Measurements from ENCODE around the gene NEDD4L.

Gene NEDD4L

GRCh38 chr18:58212274-58212673 lies 168.2 kb downstream of the NEDD4L start:
- no peak overlapping the region for H4K91ac ChIP-seq (ENCODE audit: low read depth, low read length, poor library complexity)
- H3K4me1 ChIP-seq (ENCODE audit: control insufficient read depth in 2 of 2, insufficient read depth in 1 of 2, low read depth in 1 of 2, low read length in 2 of 2): peaks cover 7 to 11% of the 10 kb centered on the region in 2 donors
- H3K18ac ChIP-seq (ENCODE audit: low read length): no peak overlapping the region
- H3K79me1 ChIP-seq (ENCODE audit: low read depth, low read length): no peaks in the 10 kb centered on the region
- H2BK120ac ChIP-seq (ENCODE audit: low read depth, low read length): no peak overlapping the region
- no peak overlapping the region for H3K23ac ChIP-seq (ENCODE audit: low read depth, low read length, poor library complexity)
- no peak overlapping the region for H2BK12ac ChIP-seq (ENCODE audit: low read length)
- H3K36me3 ChIP-seq (replicated peaks in 1 of 2; ENCODE audit: control insufficient read depth in 2 of 2, insufficient read depth in 2 of 2, low read length in 2 of 2): no peaks in the 10 kb centered on the region
- H2BK15ac ChIP-seq (ENCODE audit: low read length): no peak overlapping the region
- no peak overlapping the region for H3K9ac ChIP-seq (ENCODE audit: low read depth, low read length, poor library complexity)
- no peak overlapping the region for H3K4me3 ChIP-seq (ENCODE audit: low read length in 2 of 2)
- H4K8ac ChIP-seq (ENCODE audit: low read depth, low read length): no peak overlapping the region
- no CpG with 5 or more reads among the region's 8 CpGs for WGBS, 2 donors (ENCODE audit: extremely low coverage in 2 of 2, insufficient read length in 2 of 2, insufficient replicate concordance in 1 of 2)
- no peak overlapping the region for H3K4me2 ChIP-seq (ENCODE audit: insufficient read depth, low read length, poor library complexity, severe bottlenecking)
- H2BK5ac ChIP-seq (ENCODE audit: low read length): no peak overlapping the region
- no peak for DNase-seq (ENCODE audit: low spot score)
- no peak overlapping the region for H2AK5ac ChIP-seq (ENCODE audit: low read depth, low read length)
- no peak overlapping the region for H3K4ac ChIP-seq (ENCODE audit: low read length)
- H3K14ac ChIP-seq (ENCODE audit: low read length): no peak overlapping the region
- H3K9me3 ChIP-seq (replicated peaks in 1 of 2; ENCODE audit: control insufficient read depth in 2 of 2, insufficient read depth in 1 of 2, low read depth in 1 of 2, low read length in 2 of 2): no peaks in the 10 kb centered on the region
- H3K27ac ChIP-seq (replicated peaks; ENCODE audit: low read length): no peak overlapping the region
- no peaks in the 10 kb centered on the region for H3K27me3 ChIP-seq (ENCODE audit: control insufficient read depth in 3 of 3, insufficient read depth in 3 of 3, low read depth in 1 of 3, low read length in 3 of 3)
- H2AFZ ChIP-seq (ENCODE audit: low read length): no peak overlapping the region

- no peak overlapping the region for H4K8ac ChIP-seq (ENCODE audit: low read depth, low read length)
- H3K27me3 ChIP-seq (ENCODE audit: control insufficient read depth in 3 of 3, insufficient read depth in 3 of 3, low read depth in 1 of 3, low read length in 3 of 3): no peaks in the 10 kb centered on the region
- no peaks in the 10 kb centered on the region for H3K79me1 ChIP-seq (ENCODE audit: low read depth, low read length)
- H3K9ac ChIP-seq (ENCODE audit: low read depth, low read length, poor library complexity): no peak overlapping the region
- H2AFZ ChIP-seq (ENCODE audit: low read length): no peak overlapping the region
- no peak overlapping the region for H3K27ac ChIP-seq (replicated peaks; ENCODE audit: low read length)
- H3K4me1 ChIP-seq (ENCODE audit: control insufficient read depth in 2 of 2, insufficient read depth in 1 of 2, low read depth in 1 of 2, low read length in 2 of 2): peaks cover 7 to 11% of the 10 kb centered on the region in 2 donors
- no peak overlapping the region for H2BK15ac ChIP-seq (ENCODE audit: low read length)
- no peak for DNase-seq (ENCODE audit: low spot score)
- WGBS, 2 donors (ENCODE audit: extremely low coverage in 2 of 2, insufficient read length in 2 of 2, insufficient replicate concordance in 1 of 2): no CpG with 5 or more reads among the region's 2 CpGs
- no peak overlapping the region for H3K4me3 ChIP-seq (ENCODE audit: low read length in 2 of 2)
- no peaks in the 10 kb centered on the region for H3K9me3 ChIP-seq (replicated peaks in 1 of 2; ENCODE audit: control insufficient read depth in 2 of 2, insufficient read depth in 1 of 2, low read depth in 1 of 2, low read length in 2 of 2)
- H3K23ac ChIP-seq (ENCODE audit: low read depth, low read length, poor library complexity): no peak overlapping the region
- H3K36me3 ChIP-seq (replicated peaks in 1 of 2; ENCODE audit: control insufficient read depth in 2 of 2, insufficient read depth in 2 of 2, low read length in 2 of 2): no peaks in the 10 kb centered on the region
- H3K14ac ChIP-seq (ENCODE audit: low read length): no peak overlapping the region
- H3K4ac ChIP-seq (ENCODE audit: low read length): no peak overlapping the region
- no peak overlapping the region for H2BK12ac ChIP-seq (ENCODE audit: low read length)
- no peak overlapping the region for H2AK5ac ChIP-seq (ENCODE audit: low read depth, low read length)
- H3K4me2 ChIP-seq (ENCODE audit: insufficient read depth, low read length, poor library complexity, severe bottlenecking): no peak overlapping the region
- H2BK120ac ChIP-seq (ENCODE audit: low read depth, low read length): no peak overlapping the region
- no peak overlapping the region for H3K18ac ChIP-seq (ENCODE audit: low read length)
- H4K91ac ChIP-seq (ENCODE audit: low read depth, low read length, poor library complexity): no peak overlapping the region
- no peak overlapping the region for H2BK5ac ChIP-seq (ENCODE audit: low read length)
Measured at GRCh38 chr18:58213440-58213839, 169.4 kb downstream of the NEDD4L start.

DNA sequence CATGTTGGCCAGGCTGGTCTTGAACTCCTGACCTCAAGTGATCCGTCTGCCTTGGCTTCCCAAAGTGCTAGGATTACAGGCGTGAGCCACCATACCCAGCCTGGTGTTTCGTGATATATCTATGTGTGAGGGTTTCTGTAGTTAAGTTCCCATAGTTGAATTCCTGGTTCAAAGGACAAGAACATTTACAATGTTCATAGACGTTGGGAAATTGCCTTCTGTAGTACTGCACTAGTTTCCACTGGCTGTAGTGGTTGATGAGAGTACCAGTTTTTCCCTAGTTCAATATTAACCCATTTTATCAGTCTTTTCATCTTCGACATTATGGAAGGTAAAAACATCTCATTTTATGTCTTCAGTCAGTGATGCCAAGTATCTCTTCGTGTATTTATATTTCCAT lies 171.0 kb downstream of the NEDD4L start:
- H2AK5ac ChIP-seq (ENCODE audit: low read depth, low read length): no peak overlapping the region
- no peak overlapping the region for H3K4me3 ChIP-seq (ENCODE audit: low read length in 2 of 2)
- H3K9ac ChIP-seq (ENCODE audit: low read depth, low read length, poor library complexity): no peak overlapping the region
- no peaks in the 10 kb centered on the region for H3K9me3 ChIP-seq (replicated peaks in 1 of 2; ENCODE audit: control insufficient read depth in 2 of 2, insufficient read depth in 1 of 2, low read depth in 1 of 2, low read length in 2 of 2)
- H3K23ac ChIP-seq (ENCODE audit: low read depth, low read length, poor library complexity): no peak overlapping the region
- H3K4me1 ChIP-seq (ENCODE audit: control insufficient read depth in 2 of 2, insufficient read depth in 1 of 2, low read depth in 1 of 2, low read length in 2 of 2): peaks cover 7% of the 10 kb centered on the region in 2 donors
- no peaks in the 10 kb centered on the region for H3K36me3 ChIP-seq (replicated peaks in 1 of 2; ENCODE audit: control insufficient read depth in 2 of 2, insufficient read depth in 2 of 2, low read length in 2 of 2)
- no peak overlapping the region for H2AFZ ChIP-seq (ENCODE audit: low read length)
- no peak overlapping the region for H3K4ac ChIP-seq (ENCODE audit: low read length)
- H3K27me3 ChIP-seq (ENCODE audit: control insufficient read depth in 3 of 3, insufficient read depth in 3 of 3, low read depth in 1 of 3, low read length in 3 of 3): no peaks in the 10 kb centered on the region
- no CpG with 5 or more reads among the region's 6 CpGs for WGBS, 2 donors (ENCODE audit: extremely low coverage in 2 of 2, insufficient read length in 2 of 2, insufficient replicate concordance in 1 of 2)
- H3K4me2 ChIP-seq (ENCODE audit: insufficient read depth, low read length, poor library complexity, severe bottlenecking): no peak overlapping the region
- H2BK120ac ChIP-seq (ENCODE audit: low read depth, low read length): no peak overlapping the region
- H3K27ac ChIP-seq (replicated peaks; ENCODE audit: low read length): no peak overlapping the region
- H3K14ac ChIP-seq (ENCODE audit: low read length): no peak overlapping the region
- H4K8ac ChIP-seq (ENCODE audit: low read depth, low read length): no peak overlapping the region
- no peak overlapping the region for H2BK15ac ChIP-seq (ENCODE audit: low read length)
- no peak overlapping the region for H2BK12ac ChIP-seq (ENCODE audit: low read length)
- H4K91ac ChIP-seq (ENCODE audit: low read depth, low read length, poor library complexity): no peak overlapping the region
- H3K79me1 ChIP-seq (ENCODE audit: low read depth, low read length): no peaks in the 10 kb centered on the region
- H2BK5ac ChIP-seq (ENCODE audit: low read length): no peak overlapping the region
- H3K18ac ChIP-seq (ENCODE audit: low read length): no peak overlapping the region
- DNase-seq (ENCODE audit: low spot score): no peak

GRCh38 chr18:58216071-58216481 lies 172.1 kb downstream of the NEDD4L start:
- no peak overlapping the region for H3K27ac ChIP-seq (replicated peaks; ENCODE audit: low read length)
- no peak overlapping the region for H3K23ac ChIP-seq (ENCODE audit: low read depth, low read length, poor library complexity)
- no peak overlapping the region for H3K14ac ChIP-seq (ENCODE audit: low read length)
- no peak overlapping the region for H3K9ac ChIP-seq (ENCODE audit: low read depth, low read length, poor library complexity)
- no peak overlapping the region for H3K4me2 ChIP-seq (ENCODE audit: insufficient read depth, low read length, poor library complexity, severe bottlenecking)
- H2AFZ ChIP-seq (ENCODE audit: low read length): no peak overlapping the region
- no peak overlapping the region for H2BK120ac ChIP-seq (ENCODE audit: low read depth, low read length)
- peaks cover 7% of the 10 kb centered on the region in 2 donors for H3K4me1 ChIP-seq (ENCODE audit: control insufficient read depth in 2 of 2, insufficient read depth in 1 of 2, low read depth in 1 of 2, low read length in 2 of 2)
- no peak overlapping the region for H2BK5ac ChIP-seq (ENCODE audit: low read length)
- no peak overlapping the region for H3K4ac ChIP-seq (ENCODE audit: low read length)
- H2AK5ac ChIP-seq (ENCODE audit: low read depth, low read length): no peak overlapping the region
- H3K36me3 ChIP-seq (replicated peaks in 1 of 2; ENCODE audit: control insufficient read depth in 2 of 2, insufficient read depth in 2 of 2, low read length in 2 of 2): no peaks in the 10 kb centered on the region
- no peak overlapping the region for H2BK12ac ChIP-seq (ENCODE audit: low read length)
- DNase-seq (ENCODE audit: low spot score): no peak
- no peaks in the 10 kb centered on the region for H3K27me3 ChIP-seq (ENCODE audit: control insufficient read depth in 3 of 3, insufficient read depth in 3 of 3, low read depth in 1 of 3, low read length in 3 of 3)
- no peak overlapping the region for H4K91ac ChIP-seq (ENCODE audit: low read depth, low read length, poor library complexity)
- no CpG with 5 or more reads among the region's 3 CpGs for WGBS, 2 donors (ENCODE audit: extremely low coverage in 2 of 2, insufficient read length in 2 of 2, insufficient replicate concordance in 1 of 2)
- no peaks in the 10 kb centered on the region for H3K9me3 ChIP-seq (replicated peaks in 1 of 2; ENCODE audit: control insufficient read depth in 2 of 2, insufficient read depth in 1 of 2, low read depth in 1 of 2, low read length in 2 of 2)
- H3K4me3 ChIP-seq (ENCODE audit: low read length in 2 of 2): no peak overlapping the region
- H3K79me1 ChIP-seq (ENCODE audit: low read depth, low read length): no peaks in the 10 kb centered on the region
- no peak overlapping the region for H3K18ac ChIP-seq (ENCODE audit: low read length)
- no peak overlapping the region for H2BK15ac ChIP-seq (ENCODE audit: low read length)
- H4K8ac ChIP-seq (ENCODE audit: low read depth, low read length): no peak overlapping the region

Measured in neuronal stem cell (in vitro differentiated cells).